Sigmoid colon (tissue), 3 donors: ENCODE data around the gene ARF1.

Experiments
- CTCF ChIP-seq, 4 experiments: fragments of 450-650 bp in 3 of 4; fragments of 200-600 bp in 1 of 4; IDR thresholded peaks; one replicate each; pipeline ENCODE4 v1.5.1; 2016 to 2019; ENCODE audit warnings: antibody characterized with exemption in 4 of 4, mild to moderate bottlenecking in 3 of 4, moderate library complexity in 2 of 4
- POLR2A ChIP-seq, 2 donors: fragments of 450-650 bp; IDR thresholded peaks; one replicate each; pipeline ENCODE4 v1.6.1; 2016; ENCODE audit warnings: antibody characterized with exemption in 2 of 2, mild to moderate bottlenecking in 2 of 2, moderate library complexity in 2 of 2

- TF ChIP-seq CTCF (IDR thresholded peaks at IDR 0.05), result no peak
- TF ChIP-seq POLR2A (IDR thresholded peaks at IDR 0.05), result no peak
Measured at GRCh38 chr1:228038387-228039005, 44.0 kb upstream of the ARF1 start.
